Subcutaneous abdominal adipose tissue (tissue), 5 donors: ENCODE measurements around the gene RPRD1B.
A peak's percentile ranks its signal among the peaks of the same experiment; 100 is the strongest.

Experiments used
- H3K27ac ChIP-seq: one replicate; pipeline ENCODE4 v1.7.0; 2013; ENCODE audit warnings: low read depth, mild to moderate bottlenecking, inconsistent platforms, low read length, moderate library complexity
- H3K27me3 ChIP-seq, 5 donors: one replicate each; pipeline ENCODE4 v1.7.0; 2013; ENCODE audit warnings: low read length in 5 of 5, inconsistent platforms in 1 of 5; ENCODE audit not compliant: control insufficient read depth in 5 of 5, insufficient read depth in 4 of 5
- H3K36me3 ChIP-seq, 5 donors: one replicate each; pipeline ENCODE4 v1.7.0; 2013; ENCODE audit warnings: low read length in 5 of 5; ENCODE audit not compliant: control insufficient read depth in 5 of 5, insufficient read depth in 5 of 5
- H3K4me1 ChIP-seq, 5 donors: one replicate each; pipeline ENCODE4 v1.7.0; 2013; ENCODE audit warnings: low read length in 5 of 5, mild to moderate bottlenecking in 3 of 5, moderate library complexity in 1 of 5; ENCODE audit not compliant: control insufficient read depth in 5 of 5, insufficient read depth in 5 of 5
- H3K4me3 ChIP-seq, 5 donors: one replicate each; pipeline ENCODE4 v1.7.0; 2013; ENCODE audit warnings: low read length in 5 of 5, low read depth in 1 of 5
- H3K9ac ChIP-seq, 5 donors: one replicate each; pipeline ENCODE4 v1.7.0; 2013; ENCODE audit warnings: low read length in 5 of 5, mild to moderate bottlenecking in 4 of 5, moderate library complexity in 3 of 5
- H3K9me3 ChIP-seq, 5 donors: one replicate each; pipeline ENCODE4 v1.7.0; 2013; ENCODE audit warnings: low read length in 5 of 5; ENCODE audit not compliant: control insufficient read depth in 5 of 5
- donor health status: healthy.
- donor health status: healthy.
- donor health status: healthy.
- donor health status: healthy.
- donor health status: healthy.

Gene RPRD1B

DNA sequence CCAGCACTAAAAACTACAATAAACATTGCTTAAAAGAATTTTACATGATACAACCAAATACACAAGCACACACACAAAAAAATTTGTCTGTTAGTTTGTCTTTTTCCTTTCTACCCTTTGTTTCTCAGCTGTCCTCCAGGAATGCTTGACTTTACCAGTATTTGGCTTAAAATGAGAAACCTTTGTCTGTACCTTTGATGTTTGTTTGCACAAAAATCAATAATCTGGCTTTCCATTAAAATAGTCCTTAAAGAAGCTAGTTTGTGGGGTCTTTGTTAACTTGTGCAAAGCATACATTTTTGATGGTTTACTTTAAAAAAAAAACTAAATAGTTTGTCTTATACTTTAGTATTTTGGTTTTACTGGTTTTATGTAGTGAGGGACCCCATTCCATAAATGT, 49.3 kb downstream of the RPRD1B start:
- H3K4me1 ChIP-seq = peaks cover 0 to 3% (median 0%) of the 10 kb centered on the region in 5 donors
- no peak overlapping the region for H3K4me3 ChIP-seq
- H3K36me3 ChIP-seq = peaks cover 19 to 56% (median 45%) of the 10 kb centered on the region in 5 donors
- H3K9me3 ChIP-seq = peaks cover 0 to 3% (median 0%) of the 10 kb centered on the region in 5 donors
- H3K9ac ChIP-seq = no peak overlapping the region
- H3K27me3 ChIP-seq = no peaks in the 10 kb centered on the region
- H3K27ac ChIP-seq = no peak overlapping the region

DNA sequence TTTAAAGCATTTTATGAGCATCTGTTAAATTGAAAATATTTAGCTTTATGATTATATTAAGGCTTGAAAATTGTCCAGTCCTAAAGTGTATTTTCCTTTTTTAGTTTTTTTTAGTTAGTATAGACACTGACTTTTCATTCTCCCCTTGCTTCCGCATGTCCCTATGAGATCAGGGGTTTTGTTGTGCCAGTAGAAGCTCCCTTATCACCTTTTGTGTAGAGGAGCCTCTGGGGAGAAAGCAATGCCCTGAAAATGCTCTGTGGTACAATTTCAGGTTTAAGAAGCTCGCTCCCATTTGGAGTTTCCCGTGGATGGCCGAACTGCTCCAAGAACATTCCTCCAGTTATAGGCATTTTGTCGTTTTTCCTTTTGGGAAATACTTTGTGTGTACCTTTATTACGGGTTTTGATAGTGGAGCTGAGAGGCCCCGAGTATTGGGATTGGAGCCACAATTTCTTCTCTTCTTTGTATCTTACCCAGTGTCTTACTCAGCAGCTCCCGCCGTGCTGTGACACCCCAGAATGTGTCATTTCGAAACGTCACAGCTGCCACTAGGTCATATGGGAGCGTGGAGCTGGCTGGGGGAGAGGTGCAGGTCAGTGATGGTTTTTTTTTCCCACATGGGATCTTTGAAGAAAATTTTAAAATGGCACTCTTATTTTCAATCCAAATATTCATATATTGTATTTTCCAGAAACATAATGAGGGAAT, 49.9 kb downstream of the RPRD1B start:
- no peak overlapping the region for H3K27ac ChIP-seq
- peaks cover 22 to 60% (median 47%) of the 10 kb centered on the region in 5 donors for H3K36me3 ChIP-seq

GRCh38 chr20:38084425-38084951, 50.9 kb downstream of the RPRD1B start:
- no peaks in the 10 kb centered on the region for H3K27me3 ChIP-seq
- peaks cover 13 to 61% (median 50%) of the 10 kb centered on the region in 5 donors for H3K36me3 ChIP-seq
- H3K4me1 ChIP-seq = peaks cover 0 to 3% (median 0%) of the 10 kb centered on the region in 5 donors
- H3K9ac ChIP-seq = no peak overlapping the region
- peaks cover 0 to under 1% (median 0%) of the 10 kb centered on the region in 5 donors for H3K9me3 ChIP-seq
- no peak overlapping the region for H3K4me3 ChIP-seq
- H3K27ac ChIP-seq = no peak overlapping the region

More for the DNA sequence above, 49.9 kb downstream of the RPRD1B start:
- Histone ChIP-seq H3K4me3 (no peak overlapping the region), H3K27me3 (no peaks in the 10 kb centered on the region), H3K9me3 (peaks cover 0 to 3% (median 0%) of the 10 kb centered on the region in 5 donors), H3K4me1 (peaks cover 0 to 3% (median 0%) of the 10 kb centered on the region in 5 donors), H3K9ac (no peak overlapping the region)

- no peaks in the 10 kb centered on the region for H3K9me3 ChIP-seq
- peaks cover 14 to 66% (median 56%) of the 10 kb centered on the region in 5 donors for H3K36me3 ChIP-seq
- no peak overlapping the region for H3K9ac ChIP-seq
- H3K4me1 ChIP-seq = peaks cover 0 to 3% (median 0%) of the 10 kb centered on the region in 5 donors
- no peak overlapping the region for H3K4me3 ChIP-seq
- no peaks in the 10 kb centered on the region for H3K27me3 ChIP-seq
- no peak overlapping the region for H3K27ac ChIP-seq
Observed at GRCh38 chr20:38085026-38085425, 51.5 kb downstream of the RPRD1B start.

DNA sequence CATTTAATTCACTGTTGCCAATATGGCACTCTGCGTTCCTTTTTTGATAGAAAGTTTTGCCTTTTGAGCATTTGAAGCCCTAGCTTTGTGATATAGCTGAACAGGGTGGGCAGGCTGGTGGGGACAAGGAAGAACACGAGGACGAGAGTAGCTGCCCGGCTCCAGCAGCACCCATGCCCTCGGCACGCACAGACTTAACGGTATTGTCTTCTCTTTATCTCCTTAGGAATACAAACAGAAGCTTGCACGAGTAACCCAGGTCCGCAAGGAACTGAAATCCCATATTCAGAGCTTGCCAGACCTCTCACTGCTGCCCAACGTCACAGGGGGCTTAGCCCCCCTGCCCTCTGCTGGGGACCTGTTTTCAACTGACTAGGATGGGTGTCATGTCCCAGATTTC, 56.0 kb downstream of the RPRD1B start:
- H3K27ac ChIP-seq = no peak overlapping the region
- no peak overlapping the region for H3K9ac ChIP-seq
- H3K27me3 ChIP-seq = no peaks in the 10 kb centered on the region
- H3K36me3 ChIP-seq = peaks cover 21 to 63% (median 56%) of the 10 kb centered on the region in 5 donors
- no peaks in the 10 kb centered on the region for H3K9me3 ChIP-seq
- peaks cover under 1 to 25% (median 19%) of the 10 kb centered on the region in 5 donors for H3K4me1 ChIP-seq
- no peak overlapping the region for H3K4me3 ChIP-seq

DNA sequence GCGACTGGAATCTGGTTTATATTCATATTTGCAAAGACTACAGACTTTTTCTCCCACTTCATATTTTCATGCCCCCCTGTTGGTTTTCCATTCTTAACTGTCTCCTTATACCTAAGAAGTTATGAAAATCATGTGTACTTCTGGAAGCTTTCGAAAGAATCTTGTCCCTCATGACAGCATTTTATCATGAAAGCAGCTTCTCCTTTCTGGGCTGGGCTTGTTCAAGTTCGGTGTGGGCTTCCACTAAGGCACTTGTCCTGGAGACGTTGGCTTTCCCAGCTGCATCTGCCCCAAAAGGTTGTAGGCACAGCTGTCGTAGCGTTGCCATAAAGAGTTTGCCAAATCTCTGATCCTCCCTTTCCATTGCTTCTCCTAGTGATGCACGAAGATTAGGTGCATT, 56.5 kb downstream of the RPRD1B start:
- H3K4me1 ChIP-seq = peaks cover 6 to 31% (median 24%) of the 10 kb centered on the region in 5 donors
- no peaks in the 10 kb centered on the region for H3K27me3 ChIP-seq
- H3K36me3 ChIP-seq = peaks cover 21 to 57% (median 50%) of the 10 kb centered on the region in 5 donors
- no peak overlapping the region for H3K4me3 ChIP-seq
- no peaks in the 10 kb centered on the region for H3K9me3 ChIP-seq
- no peak overlapping the region for H3K9ac ChIP-seq
- no peak overlapping the region for H3K27ac ChIP-seq

- Histone ChIP-seq H3K27me3 (no peaks in the 10 kb centered on the region), H3K4me1 (peaks cover 7 to 37% (median 28%) of the 10 kb centered on the region in 5 donors), H3K9ac (peak overlapping the region in 1 of 5 donors; percentile 12), H3K4me3 (no peak overlapping the region), H3K9me3 (no peaks in the 10 kb centered on the region), H3K27ac (peak overlapping the region; percentile 22), H3K36me3 (peaks cover 16 to 42% (median 38%) of the 10 kb centered on the region in 5 donors)
Observed at GRCh38 chr20:38091441-38092216, 58.1 kb downstream of the RPRD1B start.

- Histone ChIP-seq H3K9me3 (no peaks in the 10 kb centered on the region), H3K9ac (peak overlapping the region in 1 of 5 donors; percentile 32), H3K36me3 (peaks cover 16 to 34% (median 33%) of the 10 kb centered on the region in 5 donors), H3K4me3 (no peak overlapping the region), H3K27ac (peak overlapping the region; percentile 22), H3K4me1 (peaks cover 7 to 37% (median 28%) of the 10 kb centered on the region in 5 donors), H3K27me3 (no peaks in the 10 kb centered on the region)
Observed at GRCh38 chr20:38092260-38092857, 58.8 kb downstream of the RPRD1B start.

GRCh38 chr20:38092915-38093314, 59.4 kb downstream of the RPRD1B start:
- H3K4me3 ChIP-seq = no peak overlapping the region
- H3K36me3 ChIP-seq = peaks cover 15 to 29% (median 29%) of the 10 kb centered on the region in 5 donors
- H3K9ac ChIP-seq = no peak overlapping the region
- peaks cover 7 to 37% (median 28%) of the 10 kb centered on the region in 5 donors for H3K4me1 ChIP-seq
- no peaks in the 10 kb centered on the region for H3K27me3 ChIP-seq
- no peaks in the 10 kb centered on the region for H3K9me3 ChIP-seq
- peak overlapping the region; percentile 22 for H3K27ac ChIP-seq
